VCaP (cell line): Measurements from ENCODE around the gene FOXO3.
A peak's percentile ranks its signal among the peaks of the same experiment; 100 is the strongest.

Source experiments
- H3K27ac ChIP-seq: fragments of 450-650 bp; 2 replicates; pipeline ENCODE4 v1.5.1; 2017
- TF ChIP-seq, protein P1 (sequence below): fragments of 450-650 bp; conservative IDR thresholded peaks from 2 replicates; pipeline ENCODE4 v1.5.1; 2017; ENCODE audit warnings: mild to moderate bottlenecking, moderate library complexity

The FOXO3 gene

DNA sequence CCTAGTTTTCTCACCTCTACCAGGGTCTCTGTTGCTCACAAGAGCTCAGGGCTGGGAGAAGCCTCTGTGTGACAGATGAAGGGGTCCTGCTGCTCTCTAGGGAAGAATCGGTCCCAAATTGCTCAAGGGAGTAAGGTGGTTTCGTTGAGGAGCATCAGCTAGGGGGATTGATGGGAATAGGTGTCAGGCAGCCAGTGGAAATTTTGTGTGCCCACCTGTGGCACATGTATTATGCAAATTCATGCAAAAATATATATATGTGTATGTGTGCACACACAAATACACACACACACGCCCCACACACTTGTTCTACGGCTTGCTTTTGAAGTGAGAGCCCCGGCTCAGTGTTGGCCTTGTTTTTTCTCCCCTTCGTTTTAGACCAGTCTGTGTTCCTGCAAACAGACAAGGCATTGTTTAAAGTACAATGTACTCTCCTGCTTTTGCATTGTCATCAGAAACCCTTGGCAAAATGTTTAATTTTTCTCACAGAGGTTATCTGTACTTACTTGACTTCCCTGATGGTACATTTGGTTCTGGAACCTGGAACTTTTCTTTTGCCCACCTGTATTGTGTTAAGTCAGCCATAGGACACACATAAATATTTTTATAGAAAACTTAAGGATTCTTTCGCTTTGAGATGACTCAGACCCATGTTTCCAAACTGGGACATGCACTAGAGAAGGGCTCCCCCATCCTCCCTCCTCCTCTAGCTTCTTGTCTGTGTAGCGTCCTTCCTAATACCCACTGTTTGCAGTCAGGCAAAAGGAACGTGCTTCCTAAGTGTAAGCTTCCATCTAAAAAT lies 26.7 kb downstream of the FOXO3 start:
- H3K27ac ChIP-seq: peak overlapping the region; percentile 77
- TF ChIP-seq, protein P1, sequence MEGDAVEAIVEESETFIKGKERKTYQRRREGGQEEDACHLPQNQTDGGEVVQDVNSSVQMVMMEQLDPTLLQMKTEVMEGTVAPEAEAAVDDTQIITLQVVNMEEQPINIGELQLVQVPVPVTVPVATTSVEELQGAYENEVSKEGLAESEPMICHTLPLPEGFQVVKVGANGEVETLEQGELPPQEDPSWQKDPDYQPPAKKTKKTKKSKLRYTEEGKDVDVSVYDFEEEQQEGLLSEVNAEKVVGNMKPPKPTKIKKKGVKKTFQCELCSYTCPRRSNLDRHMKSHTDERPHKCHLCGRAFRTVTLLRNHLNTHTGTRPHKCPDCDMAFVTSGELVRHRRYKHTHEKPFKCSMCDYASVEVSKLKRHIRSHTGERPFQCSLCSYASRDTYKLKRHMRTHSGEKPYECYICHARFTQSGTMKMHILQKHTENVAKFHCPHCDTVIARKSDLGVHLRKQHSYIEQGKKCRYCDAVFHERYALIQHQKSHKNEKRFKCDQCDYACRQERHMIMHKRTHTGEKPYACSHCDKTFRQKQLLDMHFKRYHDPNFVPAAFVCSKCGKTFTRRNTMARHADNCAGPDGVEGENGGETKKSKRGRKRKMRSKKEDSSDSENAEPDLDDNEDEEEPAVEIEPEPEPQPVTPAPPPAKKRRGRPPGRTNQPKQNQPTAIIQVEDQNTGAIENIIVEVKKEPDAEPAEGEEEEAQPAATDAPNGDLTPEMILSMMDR: no peak

DNA sequence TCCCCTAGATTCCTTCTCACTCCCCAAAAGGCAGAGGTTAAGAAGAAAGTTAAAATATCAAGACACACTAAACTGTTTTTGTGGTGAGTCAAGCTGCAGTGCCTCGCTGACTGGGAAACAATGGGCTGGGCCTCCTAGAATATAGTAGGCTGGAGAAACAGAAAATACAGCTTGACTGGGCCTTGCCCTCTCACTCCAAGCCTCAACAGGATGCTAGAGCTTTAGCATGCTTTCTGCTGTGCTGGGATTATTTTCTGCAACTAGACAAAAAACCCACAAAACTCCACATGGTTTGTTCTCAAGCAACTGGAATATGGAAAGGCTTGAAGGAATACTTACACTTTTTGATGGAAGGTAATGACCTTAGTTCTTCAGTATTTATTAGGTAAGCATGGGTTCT lies 27.9 kb downstream of the FOXO3 start:
- H3K27ac ChIP-seq: peak overlapping the region; percentile 77
- TF ChIP-seq, protein P1: no peak

DNA sequence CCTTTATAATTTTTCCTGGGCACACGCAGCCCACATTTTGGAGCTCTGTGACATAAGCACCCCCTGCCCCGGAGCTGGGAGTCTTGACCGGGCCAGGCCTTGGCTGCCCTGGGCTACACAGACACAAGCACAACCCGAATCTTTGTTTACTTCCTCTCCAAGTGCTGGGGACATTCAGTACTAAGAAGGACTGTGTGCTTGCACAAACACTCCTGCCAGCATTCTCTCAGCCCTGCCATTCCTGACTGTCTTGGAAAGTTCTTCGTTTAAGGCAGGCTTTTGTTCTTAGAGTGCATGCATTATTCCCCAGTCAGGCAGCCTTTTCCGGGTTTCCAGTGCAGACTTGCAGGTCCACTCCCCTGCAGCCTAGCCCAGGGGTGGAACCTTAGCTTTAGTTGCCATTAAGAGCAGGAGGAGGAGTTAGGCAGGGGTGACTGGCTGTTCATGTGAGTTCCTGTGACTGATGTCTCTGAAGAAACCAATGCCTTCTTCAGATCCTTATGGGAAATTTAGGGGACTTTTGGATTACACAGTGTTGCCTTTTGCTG lies 28.6 kb downstream of the FOXO3 start:
- TF ChIP-seq, protein P1: no peak
- peak overlapping the region; percentile 77 for H3K27ac ChIP-seq

DNA sequence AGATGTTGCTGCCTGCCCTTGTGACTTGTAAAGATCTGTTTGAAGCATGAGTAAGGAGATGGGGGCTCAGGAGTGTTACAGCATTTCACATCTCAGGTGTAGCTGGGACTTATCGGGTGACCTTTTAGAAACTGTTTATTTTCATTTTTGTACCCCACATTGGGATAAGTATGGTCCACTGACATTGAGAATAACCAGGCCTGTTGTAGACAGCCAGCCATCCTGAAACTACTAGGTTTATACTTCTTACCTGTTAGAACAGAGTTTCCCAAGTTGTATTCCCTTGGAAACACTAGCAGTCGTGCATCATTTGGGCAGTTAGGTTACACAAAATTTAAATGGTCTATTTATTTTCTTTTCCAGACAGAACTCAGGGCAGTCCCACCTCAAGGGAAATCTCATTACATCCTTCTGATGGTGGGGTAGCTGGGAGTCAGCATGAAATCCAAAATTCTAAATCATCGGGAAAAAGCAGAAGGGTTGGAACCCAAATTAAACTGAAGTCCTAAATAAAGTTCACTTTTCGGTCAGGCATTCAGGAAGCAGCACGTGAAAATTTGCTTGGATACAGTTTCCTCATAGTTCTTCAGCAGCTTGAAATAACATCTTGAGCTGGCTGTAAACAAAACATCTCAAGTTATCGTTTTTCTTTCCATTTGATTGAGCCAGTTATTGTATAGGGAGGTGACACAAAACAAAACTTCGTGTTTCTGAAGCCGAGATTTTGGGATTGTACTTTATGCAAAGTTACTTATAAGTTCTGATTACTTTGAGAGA lies 30.5 kb downstream of the FOXO3 start:
- TF ChIP-seq, protein P1: no peak
- H3K27ac ChIP-seq: peak overlapping the region; percentile 77

DNA sequence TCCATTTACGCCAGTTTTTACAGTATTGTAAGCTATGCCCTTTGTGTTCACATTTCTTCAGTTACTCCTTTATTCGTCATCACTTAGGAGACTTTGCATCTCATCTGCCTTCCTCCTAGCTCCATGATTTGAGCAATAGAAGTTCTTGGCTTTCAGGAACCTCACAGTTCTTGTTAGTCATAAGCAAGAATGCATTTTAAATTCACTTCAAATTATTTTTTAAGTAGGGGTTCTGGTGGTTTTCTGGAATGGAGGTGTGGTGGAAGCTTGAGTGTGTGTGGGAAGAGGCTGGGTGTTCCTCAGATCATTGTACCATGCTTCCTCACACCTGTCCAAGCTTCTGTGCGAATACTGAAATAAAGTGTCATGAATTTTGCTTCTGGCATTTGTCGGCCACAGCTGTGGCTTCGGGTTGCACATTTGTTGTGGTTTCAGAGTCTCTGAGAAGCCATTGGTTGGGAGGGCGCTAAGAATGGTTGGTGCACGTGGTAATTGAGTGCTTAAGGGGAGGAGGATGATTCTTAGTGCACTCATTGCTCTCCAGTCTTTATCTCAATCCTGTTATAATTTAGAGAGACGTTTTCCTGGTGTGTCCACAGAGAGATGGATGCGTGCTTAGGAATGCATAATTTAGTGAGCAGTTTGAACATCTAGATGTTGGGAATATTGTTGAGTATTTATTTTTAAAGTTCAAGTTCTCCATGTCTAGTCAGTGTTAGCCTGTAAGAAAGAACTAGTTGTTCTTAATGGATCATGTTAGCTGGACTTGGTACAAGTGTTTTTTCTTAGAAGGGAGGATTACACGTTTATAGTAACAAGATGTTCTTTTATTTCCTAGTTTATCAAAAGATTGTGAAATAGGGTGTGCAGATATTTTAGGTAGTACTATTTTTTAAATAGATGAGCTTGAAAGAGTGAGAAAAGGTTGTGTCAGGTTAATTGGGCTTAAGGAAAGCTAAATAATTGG lies 31.9 kb downstream of the FOXO3 start:
- TF ChIP-seq, protein P1: no peak
- H3K27ac ChIP-seq: peak overlapping the region; percentile 77

DNA sequence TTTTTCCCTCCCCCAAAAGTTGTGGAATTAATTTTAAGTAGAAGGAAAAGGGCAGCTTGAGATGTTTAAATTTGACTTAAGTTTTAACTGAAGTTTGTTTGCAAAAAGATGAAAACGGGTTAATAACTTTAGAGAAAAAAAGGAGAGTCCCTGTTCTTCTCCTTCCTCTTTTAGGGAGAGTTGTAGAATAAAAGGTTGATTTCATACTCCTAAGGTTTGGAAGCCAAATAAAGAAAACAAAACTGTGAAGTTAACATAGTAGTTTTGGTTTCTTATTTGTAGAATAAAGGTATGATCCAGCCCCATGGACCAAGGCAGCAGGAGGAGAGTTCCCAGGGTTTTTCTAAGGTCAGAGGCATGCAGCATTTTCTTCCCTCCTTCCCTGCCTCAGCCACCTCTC lies 33.4 kb downstream of the FOXO3 start:
- TF ChIP-seq, protein P1: no peak
- H3K27ac ChIP-seq: peak overlapping the region; percentile 77
